GM23338 (cell line): ENCODE measurements around the gene C1QTNF8. TPM values are rescaled to one million over a fixed set of nuclear protein-coding genes. Genes with fewer than 3 reads are reported as not detected.

ENCODE experiments used
- ATAC-seq: fragments of 200-7000 bp; cut with Tn5 transposase; 3 replicates; pipeline ENCODE4 v1.9.1; 2020
- DNase-seq: peaks from one replicate; pipeline ENCODE4 v3.0.0-alpha.2; 2015; ENCODE audit warnings: low spot score
- H2AFZ ChIP-seq: fragments of 200-600 bp; sonication (generic); 2 replicates; pipeline ENCODE4 v1.8.0; 2016; ENCODE audit warnings: antibody characterized with exemption, mild to moderate bottlenecking, moderate library complexity
- H3F3A ChIP-seq: fragments of 200-600 bp; sonication (generic); replicated peaks from 2 replicates; pipeline ENCODE4 v1.8.0; 2017; ENCODE audit warnings: antibody characterized with exemption, mixed run types, low read depth
- H3K27ac ChIP-seq: fragments of 200-600 bp; sonication (generic); 2 replicates; pipeline ENCODE4 v1.6.1; 2016; ENCODE audit warnings: low read depth
- H3K27me3 ChIP-seq: fragments of 200-600 bp; sonication (generic); 2 replicates; pipeline ENCODE4 v1.8.0; 2016; ENCODE audit warnings: mild to moderate bottlenecking, mixed run types, moderate library complexity; ENCODE audit not compliant: insufficient read depth
- H3K36me3 ChIP-seq: fragments of 200-600 bp; sonication (generic); 2 replicates; pipeline ENCODE4 v1.8.0; 2016; ENCODE audit warnings: mild to moderate bottlenecking; ENCODE audit not compliant: insufficient read depth
- H3K4me1 ChIP-seq: fragments of 200-600 bp; sonication (generic); 2 replicates; pipeline ENCODE4 v1.8.0; 2016; ENCODE audit warnings: mild to moderate bottlenecking, moderate library complexity; ENCODE audit not compliant: insufficient read depth
- H3K4me2 ChIP-seq: fragments of 200-600 bp; sonication (generic); 2 replicates; pipeline ENCODE4 v1.7.1; 2017; ENCODE audit warnings: mixed run types
- H3K4me3 ChIP-seq: fragments of 200-600 bp; sonication (generic); 2 replicates; pipeline ENCODE4 v1.6.1; 2016; ENCODE audit warnings: mixed run types
- H3K79me2 ChIP-seq: fragments of 200-600 bp; sonication (generic); replicated peaks from 2 replicates; pipeline ENCODE4 v1.8.0; 2017; ENCODE audit warnings: mild to moderate bottlenecking; ENCODE audit not compliant: insufficient read depth
- H3K9me2 ChIP-seq: fragments of 200-600 bp; sonication (generic); 2 replicates; pipeline ENCODE4 v1.8.0; 2017; ENCODE audit not compliant: insufficient read depth
- H4K20me1 ChIP-seq: fragments of 200-600 bp; sonication (generic); replicated peaks from 2 replicates; pipeline ENCODE4 v1.8.0; 2017; ENCODE audit warnings: mild to moderate bottlenecking; ENCODE audit not compliant: insufficient read depth
- H3K27ac Mint-ChIP-seq: 2 replicates; pipeline ENCODE4 v1.8.0; 2020; ENCODE audit warnings: inconsistent platforms, mild to moderate bottlenecking, moderate library complexity, mixed read lengths
- H3K27me3 Mint-ChIP-seq: 3 replicates; pipeline ENCODE4 v1.8.0; 2022; ENCODE audit warnings: low read depth, mild to moderate bottlenecking, moderate library complexity, mixed read lengths, inconsistent platforms; ENCODE audit not compliant: insufficient read depth, poor library complexity
- H3K36me3 Mint-ChIP-seq: 3 replicates; pipeline ENCODE4 v1.8.0; 2021; ENCODE audit warnings: low read depth, mild to moderate bottlenecking, inconsistent platforms, moderate library complexity, mixed read lengths
- H3K4me1 Mint-ChIP-seq: 3 replicates; pipeline ENCODE4 v1.8.0; 2020; ENCODE audit warnings: mild to moderate bottlenecking, inconsistent platforms, mixed read lengths
- H3K4me3 Mint-ChIP-seq: 3 replicates; pipeline ENCODE4 v1.8.0; 2021; ENCODE audit warnings: moderate library complexity, mild to moderate bottlenecking, inconsistent platforms, mixed read lengths
- H3K9me3 Mint-ChIP-seq: 3 replicates; pipeline ENCODE4 v1.8.0; 2020; ENCODE audit warnings: moderate library complexity, mild to moderate bottlenecking, inconsistent platforms, mixed read lengths
- EZH2phosphoT487 ChIP-seq: fragments of 200-600 bp; sonication (generic); IDR thresholded peaks from one replicate; pipeline ENCODE4 v1.8.1; 2018; ENCODE audit warnings: antibody characterized with exemption; ENCODE audit not compliant: unreplicated experiment
- REST ChIP-seq: IDR thresholded peaks from one replicate; pipeline ENCODE4 v1.6.1; 2018; ENCODE audit warnings: antibody characterized with exemption; ENCODE audit not compliant: unreplicated experiment
- ZNF462 ChIP-seq: fragments of 250-450 bp; sonication (Bioruptor Pico); IDR thresholded peaks from 2 replicates; pipeline ENCODE4 v1.5.0; 2020; ENCODE audit warnings: mild to moderate bottlenecking, moderate library complexity
- polyA plus RNA-seq: library from polyadenylated mRNA; unstranded; fragments of >200 nt; fragmentation: Nextera tagmentation; extraction: Ambion mirVana; gene quantifications from 2 replicates; pipeline ENCODE4 v1.2.1, GENCODE V29; 2016
- total RNA-seq: library from RNA; depleted of rRNA; stranded (reverse); fragments of >200 nt; shearing (Covaris generic); gene quantifications from 2 replicates; pipeline ENCODE4 v1.2.3, GENCODE V29; 2014

The C1QTNF8 gene
- total and polyA plus RNA-seq, 2 experiments from 2014 or later = not detected

GRCh38 chr16:1116693-1117077 is 20.6 kb upstream of the C1QTNF8 start:
- Mint-ChIP-seq H3K4me3 (no peak overlapping the region), H3K36me3 (no peaks in the 10 kb centered on the region), H3K27me3 (no peaks in the 10 kb centered on the region), H3K27ac (no peak overlapping the region), H3K9me3 (no peaks in the 10 kb centered on the region), H3K4me1 (no peaks in the 10 kb centered on the region)
- TF ChIP-seq ZNF462 (no peak), EZH2phosphoT487 (no peak), REST (no peak)
- Histone ChIP-seq H3K4me3 (no peak overlapping the region), H4K20me1 (no peaks in the 10 kb centered on the region), H3K36me3 (no peaks in the 10 kb centered on the region), H3K4me2 (no peak overlapping the region), H3K9me2 (no peaks in the 10 kb centered on the region), H3K79me2 (no peaks in the 10 kb centered on the region), H2AFZ (no peak overlapping the region), H3K27me3 (no peaks in the 10 kb centered on the region), H3F3A (no peaks in the 10 kb centered on the region), H3K4me1 (no peaks in the 10 kb centered on the region), H3K27ac (no peak overlapping the region)
- no peak for ATAC-seq
- no peak for DNase-seq
